AG04450 (cell line): Measurements from ENCODE around the gene SCUBE1. TPM values are rescaled to one million over a fixed set of nuclear protein-coding genes. Genes with fewer than 3 reads are reported as not detected.

Experiments
- CTCF ChIA-PET: fragments of 300-600, 350-600 bp; formaldehyde crosslinking; extraction: SDS; loops from one replicate; lab custom pipeline; 2022; ENCODE audit warnings: antibody characterized with exemption, inconsistent platforms; lab: Charles Lee
- POLR2A ChIA-PET: fragments of 350-600 bp; formaldehyde crosslinking; extraction: SDS; loops from one replicate; lab custom pipeline; 2021; ENCODE audit warnings: antibody characterized with exemption, inconsistent platforms; lab: Yijun Ruan, JAX
- DNase-seq: peaks from one replicate; pipeline ENCODE4 v3.0.0-alpha.2; 2011; ENCODE audit warnings: low read depth, low spot score
- H3K27ac ChIP-seq: one replicate; pipeline ENCODE4 v1.5.1; 2012; ENCODE audit warnings: low read depth, low read length, control low read depth
- H3K27me3 ChIP-seq: one replicate; pipeline ENCODE4 v1.6.0; 2012; ENCODE audit warnings: low read length; ENCODE audit not compliant: control insufficient read depth, insufficient read depth
- H3K4me3 ChIP-seq: 2 replicates; pipeline ENCODE4 v1.5.1; 2011; ENCODE audit warnings: mild to moderate bottlenecking, low read depth, low read length, control low read depth
- H3K9me3 ChIP-seq: 2 replicates; pipeline ENCODE4 v1.5.1; 2012; ENCODE audit warnings: low read length; ENCODE audit not compliant: control insufficient read depth, insufficient read depth
- polyA plus RNA-seq: library from polyadenylated mRNA; depleted of rRNA; stranded (reverse); fragments of >200 nt; gene quantifications from 2 replicates; pipeline ENCODE4 v1.2.3, GENCODE V29; 2011
- TF ChIP-seq, protein P1 (sequence below): IDR thresholded peaks from 2 replicates; pipeline ENCODE4 v1.5.1; 2011; ENCODE audit warnings: low read depth, low read length, control low read depth, inconsistent platforms

SCUBE1 gene
- polyA plus RNA-seq, 1 experiment: not detected

DNA sequence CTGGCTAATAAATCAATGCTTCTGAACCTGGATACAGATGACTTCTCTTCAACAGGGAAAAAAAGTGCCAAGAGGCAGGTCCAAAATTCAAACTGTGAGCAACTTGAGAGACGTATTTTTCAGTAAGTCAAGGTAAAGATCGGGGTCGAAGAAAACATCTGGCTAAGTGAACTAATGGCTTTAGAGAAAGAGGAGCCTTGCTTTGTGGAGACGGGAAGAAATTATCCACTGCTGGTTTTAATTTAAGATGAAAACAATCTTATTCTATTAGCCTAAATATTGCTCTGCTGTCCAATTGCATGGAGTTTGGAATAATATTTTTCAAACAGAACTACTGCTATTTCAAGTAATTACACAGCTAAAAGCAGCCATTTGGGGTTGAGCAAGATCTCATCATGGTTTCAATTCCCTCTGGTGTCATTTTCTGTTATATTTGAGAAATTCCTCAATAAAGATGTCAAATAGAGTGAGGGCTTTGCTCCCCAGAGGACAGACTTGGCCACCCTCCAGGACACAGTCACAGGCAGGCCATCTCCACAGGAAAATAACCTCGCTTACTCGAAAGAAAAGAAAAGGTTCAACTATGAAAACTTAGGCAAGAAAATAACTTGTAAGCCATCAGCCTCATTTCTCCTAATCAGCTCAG lies 29.8 kb downstream of the SCUBE1 start:
- ChIA-PET CTCF (interaction anchor here (1.5 kb wide), 1 partner anchor 33 kb away, joined by 3 read pairs; no protein-coding TSS in a partner anchor), POLR2A (no interaction called here)
- peaks cover 28% of the 10 kb centered on the region for H3K27me3 ChIP-seq
- no peak overlapping the region for H3K4me3 ChIP-seq
- H3K27ac ChIP-seq: no peak overlapping the region
- DNase-seq: no peak
- H3K9me3 ChIP-seq: no peaks in the 10 kb centered on the region
- TF ChIP-seq, protein P1, sequence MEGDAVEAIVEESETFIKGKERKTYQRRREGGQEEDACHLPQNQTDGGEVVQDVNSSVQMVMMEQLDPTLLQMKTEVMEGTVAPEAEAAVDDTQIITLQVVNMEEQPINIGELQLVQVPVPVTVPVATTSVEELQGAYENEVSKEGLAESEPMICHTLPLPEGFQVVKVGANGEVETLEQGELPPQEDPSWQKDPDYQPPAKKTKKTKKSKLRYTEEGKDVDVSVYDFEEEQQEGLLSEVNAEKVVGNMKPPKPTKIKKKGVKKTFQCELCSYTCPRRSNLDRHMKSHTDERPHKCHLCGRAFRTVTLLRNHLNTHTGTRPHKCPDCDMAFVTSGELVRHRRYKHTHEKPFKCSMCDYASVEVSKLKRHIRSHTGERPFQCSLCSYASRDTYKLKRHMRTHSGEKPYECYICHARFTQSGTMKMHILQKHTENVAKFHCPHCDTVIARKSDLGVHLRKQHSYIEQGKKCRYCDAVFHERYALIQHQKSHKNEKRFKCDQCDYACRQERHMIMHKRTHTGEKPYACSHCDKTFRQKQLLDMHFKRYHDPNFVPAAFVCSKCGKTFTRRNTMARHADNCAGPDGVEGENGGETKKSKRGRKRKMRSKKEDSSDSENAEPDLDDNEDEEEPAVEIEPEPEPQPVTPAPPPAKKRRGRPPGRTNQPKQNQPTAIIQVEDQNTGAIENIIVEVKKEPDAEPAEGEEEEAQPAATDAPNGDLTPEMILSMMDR: no peak

DNA sequence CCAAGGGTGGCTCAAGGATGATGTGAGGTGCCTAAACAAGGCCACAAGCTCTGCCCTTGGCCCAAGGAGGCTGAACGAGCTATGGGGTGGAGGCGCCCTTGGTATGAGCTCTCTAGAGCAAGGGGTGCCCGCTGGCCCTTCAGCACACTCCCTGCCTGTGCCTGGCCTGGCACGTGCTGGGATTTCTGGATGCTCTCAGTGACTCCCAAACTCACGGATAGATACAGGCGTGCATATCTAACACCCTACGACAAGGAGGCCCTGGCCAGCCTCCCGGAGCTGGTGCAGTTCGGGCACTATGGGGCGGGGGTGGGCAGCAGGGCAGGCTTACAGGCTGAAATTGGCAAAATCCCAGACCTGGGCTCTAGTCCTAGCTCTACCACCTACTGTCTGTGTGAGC lies 30.6 kb downstream of the SCUBE1 start:
- CTCF ChIA-PET: interaction anchor here (0.6 to 1.5 kb wide), 2 partner anchors 34 to 44 kb away, joined by 3 to 6 read pairs; no protein-coding TSS in a partner anchor
- Histone ChIP-seq H3K9me3 (no peaks in the 10 kb centered on the region), H3K4me3 (no peak overlapping the region), H3K27ac (no peak overlapping the region), H3K27me3 (peaks cover 31% of the 10 kb centered on the region)
- TF ChIP-seq, protein P1: no peak
- POLR2A ChIA-PET: no interaction called here
- no peak for DNase-seq

DNA sequence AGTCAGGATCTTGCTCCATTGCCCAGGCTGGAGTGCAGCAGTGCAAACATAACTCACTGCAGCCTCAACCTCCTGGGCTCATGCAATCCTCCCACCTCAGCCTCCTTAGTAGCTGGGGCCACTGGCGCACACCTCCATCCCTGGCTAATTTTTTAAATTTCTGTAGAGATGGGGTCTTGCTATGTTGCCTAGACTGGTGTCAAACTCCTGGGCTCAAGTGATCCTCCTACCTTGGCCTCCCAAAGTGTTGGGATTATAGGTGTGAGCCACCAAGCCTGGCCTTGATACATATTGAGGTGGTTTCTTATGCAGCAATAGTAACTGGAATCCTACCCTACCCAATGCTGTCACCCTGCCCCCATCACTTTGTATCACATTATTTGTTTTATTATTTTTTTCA lies 32.4 kb downstream of the SCUBE1 start:
- Histone ChIP-seq H3K9me3 (no peaks in the 10 kb centered on the region), H3K4me3 (no peak overlapping the region), H3K27me3 (peaks cover 39% of the 10 kb centered on the region), H3K27ac (no peak overlapping the region)
- POLR2A ChIA-PET: no interaction called here
- TF ChIP-seq, protein P1: no peak
- no peak for DNase-seq
- CTCF ChIA-PET: no interaction called here

DNA sequence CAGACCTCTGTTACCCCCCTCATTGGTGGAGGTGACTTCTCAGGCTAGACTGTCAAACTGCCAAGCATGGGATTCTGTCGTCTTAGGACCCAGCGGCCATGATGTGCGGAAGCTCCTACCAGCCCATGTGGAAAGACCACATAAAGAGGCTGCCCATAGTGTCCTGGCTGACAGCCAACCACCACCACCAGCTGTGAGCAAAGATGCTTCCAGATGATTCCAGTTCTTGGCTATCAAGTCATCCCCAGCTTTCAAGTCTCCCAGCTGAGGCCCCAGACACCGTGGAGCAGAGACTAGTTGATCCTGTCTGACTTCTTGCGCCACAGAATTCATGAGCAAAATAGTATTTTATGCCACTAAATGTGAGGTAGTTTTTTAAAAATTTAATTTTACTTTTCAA lies 32.9 kb downstream of the SCUBE1 start:
- Histone ChIP-seq H3K9me3 (no peaks in the 10 kb centered on the region), H3K27ac (no peak overlapping the region), H3K27me3 (peaks cover 43% of the 10 kb centered on the region), H3K4me3 (no peak overlapping the region)
- TF ChIP-seq, protein P1: no peak
- ChIA-PET CTCF (no interaction called here), POLR2A (no interaction called here)
- no peak for DNase-seq

DNA sequence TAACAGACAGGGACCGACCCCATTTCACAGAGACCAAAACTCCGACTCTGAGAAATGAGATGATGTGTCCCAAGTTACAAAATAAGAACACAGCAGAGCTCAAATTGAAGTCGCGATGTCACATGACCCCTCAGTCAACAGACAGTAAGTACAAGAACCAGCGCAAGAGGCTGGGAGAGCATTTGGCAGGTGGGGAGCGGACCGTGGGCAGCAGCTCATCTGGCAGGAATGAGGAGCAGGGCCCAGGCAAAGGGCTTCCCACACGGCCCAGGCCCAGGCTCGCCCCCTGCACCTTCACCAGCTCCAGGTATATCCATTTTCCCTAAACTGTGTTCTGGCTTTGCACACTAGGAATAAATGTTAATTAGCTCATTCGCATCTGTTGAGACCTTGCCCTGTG lies 34.3 kb downstream of the SCUBE1 start:
- ChIA-PET POLR2A (interaction anchor here (0.7 kb wide), 1 partner anchor 12 kb away, joined by 3 read pairs; no protein-coding TSS in a partner anchor), CTCF (interaction anchor here (1.1 kb wide), 1 partner anchor 35 kb away, joined by 3 read pairs; no protein-coding TSS in a partner anchor)
- Histone ChIP-seq H3K27me3 (peaks cover 43% of the 10 kb centered on the region), H3K27ac (no peak overlapping the region), H3K9me3 (no peaks in the 10 kb centered on the region), H3K4me3 (no peak overlapping the region)
- TF ChIP-seq, protein P1: no peak
- no peak for DNase-seq
